ENCODE data around the gene MEX3A. TPM values are rescaled to one million over a fixed set of nuclear protein-coding genes. Genes with fewer than 3 reads are reported as not detected.

The MEX3A gene
- total and polyA plus RNA-seq, 2 of the 8 experiments (the other 6 are each of a cell fraction or from before 2014, with no cell fraction given), result 34.1 to 52.4 TPM

DNA sequence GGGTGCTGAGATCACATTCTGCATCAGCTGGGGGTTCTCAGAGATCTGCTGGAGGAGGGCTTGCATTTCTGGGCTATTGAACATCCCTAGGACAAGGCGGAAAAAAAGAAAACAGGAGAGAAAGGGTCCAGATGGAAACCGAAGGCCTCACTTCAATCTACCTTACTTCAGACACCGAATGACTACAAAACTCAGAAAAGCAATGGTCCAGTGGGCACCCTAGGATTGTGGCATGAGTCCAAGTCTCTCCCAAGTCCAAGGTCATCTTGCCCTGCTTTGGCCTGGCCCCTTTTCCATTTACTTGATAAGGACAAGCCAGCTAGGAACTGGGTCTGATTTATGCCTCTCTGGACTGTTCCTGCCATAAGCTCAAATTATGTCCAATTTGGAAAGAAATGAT lies 39.4 kb downstream of the MEX3A start:
- no peak overlapping the region for H3K56ac ChIP-seq (replicated peaks; ENCODE audit: insufficient read length, low read depth, low read length)
- H3K9me3 ChIP-seq (ENCODE audit: insufficient read depth in 2 of 2, low read depth in 1 of 2, low read length in 1 of 2), result no peaks in the 10 kb centered on the region
- H3K79me1 ChIP-seq (ENCODE audit: low read depth, low read length), result no peaks in the 10 kb centered on the region
- WGBS, 2 experiments (ENCODE audit: extremely low coverage in 1 of 2, insufficient coverage in 1 of 2, insufficient read length in 1 of 2, insufficient replicate concordance in 2 of 2, low coverage in 1 of 2, low lambda C conversion rate in 2 of 2, missing lambda C conversion rate in 1 of 2), result 86% methylated on average over 3 of the region's 3 CpGs; no CpG with 5 or more reads in 1 of the 2 experiments
- peaks cover 2 to 40% (median 21%) of the 10 kb centered on the region in 4 experiments for H3K36me3 ChIP-seq (ENCODE audit: control insufficient read depth in 2 of 4, insufficient read depth in 4 of 4, low read length in 3 of 4)
- CTCF ChIA-PET (ENCODE audit: partially characterized antibody), result interaction anchor here (1.1 to 12.9 kb wide), 9 partner anchors 10 to 86 kb away, joined by 3 to 139 read pairs (median 4); partner anchors contain the start of gene UBQLN4
- no peak overlapping the region for H2BK5ac ChIP-seq (ENCODE audit: low read depth, low read length)
- POLR2A ChIA-PET (ENCODE audit: partially characterized antibody), result interaction anchor here (1.1 to 2.5 kb wide), 4 partner anchors 11 to 23 kb away, joined by 3 to 6 read pairs (median 4); partner anchors contain the start of gene LAMTOR2
- peaks cover 0 to 2% of the 10 kb centered on the region in 2 experiments for H4K20me1 ChIP-seq (replicated peaks in 1 of 2; ENCODE audit: control insufficient read depth in 1 of 2, insufficient read depth in 2 of 2, low read length in 2 of 2)
- H2AK5ac ChIP-seq (ENCODE audit: low read depth, low read length), result no peak overlapping the region
- H2BK20ac ChIP-seq (ENCODE audit: low read length), result no peak overlapping the region
- H4K8ac ChIP-seq (ENCODE audit: extremely low read depth, insufficient read depth, low read length), result no peak overlapping the region
- no peak overlapping the region for H3K23ac ChIP-seq (ENCODE audit: insufficient read length)
- no peaks in the 10 kb centered on the region for H3K27me3 ChIP-seq (replicated peaks in 1 of 4; ENCODE audit: control insufficient read depth in 3 of 4, extremely low read depth in 1 of 4, insufficient read depth in 3 of 4, low read length in 3 of 4)
- H3K4me1 ChIP-seq (replicated peaks in 1 of 4; ENCODE audit: control insufficient read depth in 3 of 4, insufficient read depth in 4 of 4, low read length in 3 of 4), result no peaks in the 10 kb centered on the region
- FAIRE-seq (no peak), DNase-seq (ENCODE audit: low read depth in 1 of 2, low spot score in 2 of 2) (no peak)
- no peak overlapping the region for H3K27ac ChIP-seq (ENCODE audit: low read depth, low read length)
- no peak overlapping the region for H2BK15ac ChIP-seq (ENCODE audit: low read length)
- no peak overlapping the region for H3K9ac ChIP-seq (replicated peaks in 1 of 4; ENCODE audit: extremely low read depth in 1 of 4, low read depth in 3 of 4, low read length in 3 of 4)
- H3K4me3 ChIP-seq (ENCODE audit: extremely low read depth in 1 of 4, insufficient read depth in 2 of 4, low read depth in 3 of 4, low read length in 4 of 4), result no peak overlapping the region
- no peaks in the 10 kb centered on the region for H3K23me2 ChIP-seq (ENCODE audit: low read depth, low read length)
- no peak overlapping the region for H2BK12ac ChIP-seq (ENCODE audit: low read depth, low read length)
- no peak overlapping the region for H3K14ac ChIP-seq (ENCODE audit: insufficient read length)
- H2BK120ac ChIP-seq (replicated peaks; ENCODE audit: low read depth, low read length), result no peak overlapping the region
- no peak overlapping the region for H3K18ac ChIP-seq (ENCODE audit: extremely low read depth, low read length)
- H3K79me2 ChIP-seq (ENCODE audit: control insufficient read depth in 1 of 2, insufficient read depth in 2 of 2, low read length in 2 of 2), result no peaks in the 10 kb centered on the region
- no peak overlapping the region for H3K4me2 ChIP-seq (ENCODE audit: insufficient read depth in 1 of 2, low read depth in 2 of 2, low read length in 2 of 2)
- no peak overlapping the region for H4K91ac ChIP-seq (replicated peaks; ENCODE audit: insufficient read length, low read length)
- no peak overlapping the region for H2AFZ ChIP-seq (ENCODE audit: low read length)
- no peak overlapping the region for H4K5ac ChIP-seq (ENCODE audit: insufficient read length, low read depth, low read length)
- no peak overlapping the region for H3K4ac ChIP-seq (replicated peaks; ENCODE audit: insufficient read length, low read depth, low read length)
- TF ChIP-seq SP1 (IDR thresholded peaks at IDR 0.05; ENCODE audit: low read depth, low read length), result no peak
- TF ChIP-seq YY1 (IDR thresholded peaks at IDR 0.05; ENCODE audit: low read depth, low read length), result no peak
- no peak for TF ChIP-seq SAP30 (IDR thresholded peaks at IDR 0.05; ENCODE audit: insufficient read depth, insufficient replicate concordance, low read length)
- TF ChIP-seq TCF12 (IDR thresholded peaks at IDR 0.05; ENCODE audit: low read depth, low read length), result no peak
- no peak for TF ChIP-seq CBX5 (IDR thresholded peaks at IDR 0.05; ENCODE audit: low read depth, low read length)
- no peak for TF ChIP-seq TAF7 (optimal IDR thresholded peaks at IDR 0.05; ENCODE audit: borderline replicate concordance, low read depth, low read length)
- TF ChIP-seq POU5F1 (IDR thresholded peaks at IDR 0.05; ENCODE audit: low read depth, low read length), result no peak
- no peak for TF ChIP-seq CHD2 (IDR thresholded peaks at IDR 0.05; ENCODE audit: low read length)
- TF ChIP-seq RBBP5 (IDR thresholded peaks at IDR 0.05; ENCODE audit: borderline replicate concordance, low read depth, low read length), result no peak
- no peak for TF ChIP-seq NANOG (IDR thresholded peaks at IDR 0.05; ENCODE audit: insufficient read depth, low read depth, low read length, poor library complexity, severe bottlenecking)
- no peak for TF ChIP-seq ASH2L (IDR thresholded peaks at IDR 0.05; ENCODE audit: low read length)
- TF ChIP-seq BACH1 (IDR thresholded peaks at IDR 0.05; ENCODE audit: low read length), result no peak
- TF ChIP-seq CEBPB (IDR thresholded peaks at IDR 0.05; ENCODE audit: low read depth, low read length), result no peak
- TF ChIP-seq EGR1 (IDR thresholded peaks at IDR 0.05; ENCODE audit: borderline replicate concordance, low read depth, low read length), result no peak
- TF ChIP-seq SP2 (IDR thresholded peaks at IDR 0.05; ENCODE audit: low read length), result no peak
- TF ChIP-seq POLR2AphosphoS5 (IDR thresholded peaks at IDR 0.05; ENCODE audit: low read depth, low read length), result no peak

Data from H1 (cell line).